GM23338 (cell line): ENCODE data around the gene FAM131B.

Experiments used
- CTCF ChIP-seq, 2 experiments: fragments of 200-600 bp in 1 of 2; sonication (generic) in 1 of 2; conservative IDR thresholded peaks; 2 replicates each; pipeline versions ENCODE4 v1.5.1 to v1.6.1; 2016 to 2017; ENCODE audit warnings: antibody characterized with exemption in 2 of 2, low read depth in 2 of 2, mild to moderate bottlenecking in 2 of 2, moderate library complexity in 1 of 2
- POLR2AphosphoS5 ChIP-seq: IDR thresholded peaks from 2 replicates; pipeline ENCODE4 v1.6.1; 2016; ENCODE audit warnings: antibody characterized with exemption, low read depth

- no peak for TF ChIP-seq POLR2AphosphoS5
- no peak for TF ChIP-seq CTCF (conservative IDR thresholded peaks at IDR 0.05; ENCODE audit: low read depth in 2 of 2)
These were observed 32.3 kb upstream of the FAM131B start for GRCh38 chr7:143394777-143395176.
